AG04450 (cell line): ENCODE measurements around the gene G0S2. TPM values are rescaled to one million over a fixed set of nuclear protein-coding genes. Genes with fewer than 3 reads are reported as not detected.

ENCODE experiments used
- CTCF ChIA-PET: fragments of 300-600, 350-600 bp; formaldehyde crosslinking; extraction: SDS; loops from one replicate; lab custom pipeline; 2022; ENCODE audit warnings: antibody characterized with exemption, inconsistent platforms; lab: Charles Lee
- POLR2A ChIA-PET: fragments of 350-600 bp; formaldehyde crosslinking; extraction: SDS; loops from one replicate; lab custom pipeline; 2021; ENCODE audit warnings: antibody characterized with exemption, inconsistent platforms; lab: Yijun Ruan, JAX
- DNase-seq: peaks from one replicate; pipeline ENCODE4 v3.0.0-alpha.2; 2011; ENCODE audit warnings: low read depth, low spot score
- H3K27ac ChIP-seq: one replicate; pipeline ENCODE4 v1.5.1; 2012; ENCODE audit warnings: low read depth, low read length, control low read depth
- H3K27me3 ChIP-seq: one replicate; pipeline ENCODE4 v1.6.0; 2012; ENCODE audit warnings: low read length; ENCODE audit not compliant: control insufficient read depth, insufficient read depth
- H3K4me3 ChIP-seq: 2 replicates; pipeline ENCODE4 v1.5.1; 2011; ENCODE audit warnings: mild to moderate bottlenecking, low read depth, low read length, control low read depth
- H3K9me3 ChIP-seq: 2 replicates; pipeline ENCODE4 v1.5.1; 2012; ENCODE audit warnings: low read length; ENCODE audit not compliant: control insufficient read depth, insufficient read depth
- polyA plus RNA-seq: library from polyadenylated mRNA; depleted of rRNA; stranded (reverse); fragments of >200 nt; gene quantifications from 2 replicates; pipeline ENCODE4 v1.2.3, GENCODE V29; 2011
- TF ChIP-seq, protein P1 (sequence below): IDR thresholded peaks from 2 replicates; pipeline ENCODE4 v1.5.1; 2011; ENCODE audit warnings: low read depth, low read length, control low read depth, inconsistent platforms

The G0S2 gene
- polyA plus RNA-seq, 1 experiment: 3.5 TPM

GRCh38 chr1:209657140-209657879 lies 17.9 kb upstream of the G0S2 start:
- POLR2A ChIA-PET: interaction anchor here (1.2 kb wide), 1 partner anchor 8 kb away, joined by 3 read pairs; no protein-coding TSS in a partner anchor
- TF ChIP-seq, protein P1, sequence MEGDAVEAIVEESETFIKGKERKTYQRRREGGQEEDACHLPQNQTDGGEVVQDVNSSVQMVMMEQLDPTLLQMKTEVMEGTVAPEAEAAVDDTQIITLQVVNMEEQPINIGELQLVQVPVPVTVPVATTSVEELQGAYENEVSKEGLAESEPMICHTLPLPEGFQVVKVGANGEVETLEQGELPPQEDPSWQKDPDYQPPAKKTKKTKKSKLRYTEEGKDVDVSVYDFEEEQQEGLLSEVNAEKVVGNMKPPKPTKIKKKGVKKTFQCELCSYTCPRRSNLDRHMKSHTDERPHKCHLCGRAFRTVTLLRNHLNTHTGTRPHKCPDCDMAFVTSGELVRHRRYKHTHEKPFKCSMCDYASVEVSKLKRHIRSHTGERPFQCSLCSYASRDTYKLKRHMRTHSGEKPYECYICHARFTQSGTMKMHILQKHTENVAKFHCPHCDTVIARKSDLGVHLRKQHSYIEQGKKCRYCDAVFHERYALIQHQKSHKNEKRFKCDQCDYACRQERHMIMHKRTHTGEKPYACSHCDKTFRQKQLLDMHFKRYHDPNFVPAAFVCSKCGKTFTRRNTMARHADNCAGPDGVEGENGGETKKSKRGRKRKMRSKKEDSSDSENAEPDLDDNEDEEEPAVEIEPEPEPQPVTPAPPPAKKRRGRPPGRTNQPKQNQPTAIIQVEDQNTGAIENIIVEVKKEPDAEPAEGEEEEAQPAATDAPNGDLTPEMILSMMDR: no peak
- DNase-seq: no peak
- Histone ChIP-seq H3K27ac (no peak overlapping the region), H3K9me3 (no peaks in the 10 kb centered on the region), H3K27me3 (no peaks in the 10 kb centered on the region), H3K4me3 (no peak overlapping the region)
- CTCF ChIA-PET: interaction anchor here (1.2 to 1.9 kb wide), 3 partner anchors 7 to 81 kb away, joined by 3 to 4 read pairs (median 4); no protein-coding TSS in a partner anchor

DNA sequence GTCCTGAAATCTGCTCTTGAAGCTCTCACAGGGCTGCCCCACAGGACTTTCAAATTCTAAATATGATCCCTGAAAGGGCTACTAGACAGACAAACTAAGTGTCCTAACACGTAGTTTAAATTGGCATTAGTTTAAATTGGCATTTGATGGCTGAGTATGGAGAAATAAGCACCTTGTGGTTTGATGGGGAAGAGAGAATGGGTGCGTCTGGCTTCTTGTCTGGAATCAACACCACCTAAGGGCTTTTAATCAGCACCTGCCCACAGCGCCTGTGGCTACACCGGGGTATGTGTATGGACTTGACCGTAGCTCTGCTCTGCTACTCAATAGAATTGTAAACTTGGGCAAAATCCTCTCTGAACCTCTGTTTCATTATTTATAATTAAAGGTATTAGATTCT lies 17.3 kb upstream of the G0S2 start:
- no peak overlapping the region for H3K27ac ChIP-seq
- no peak for DNase-seq
- no peaks in the 10 kb centered on the region for H3K9me3 ChIP-seq
- ChIA-PET POLR2A (interaction anchor here (0.9 to 1.2 kb wide), 2 partner anchors 9 to 18 kb away, joined by 3 to 5 read pairs; partner anchors contain the start of gene G0S2), CTCF (interaction anchor here (1.2 to 1.9 kb wide), 3 partner anchors 8 to 82 kb away, joined by 3 to 4 read pairs (median 4); no protein-coding TSS in a partner anchor)
- H3K4me3 ChIP-seq: no peak overlapping the region
- TF ChIP-seq, protein P1: no peak
- no peaks in the 10 kb centered on the region for H3K27me3 ChIP-seq

- DNase-seq: no peak
- no peaks in the 10 kb centered on the region for H3K9me3 ChIP-seq
- TF ChIP-seq, protein P1: no peak
- no peak overlapping the region for H3K27ac ChIP-seq
- POLR2A ChIA-PET: no interaction called here
- H3K27me3 ChIP-seq: no peaks in the 10 kb centered on the region
- H3K4me3 ChIP-seq: no peak overlapping the region
- CTCF ChIA-PET: no interaction called here
These were observed 15.3 kb upstream of the G0S2 start for GRCh38 chr1:209659909-209660308.

GRCh38 chr1:209661071-209661470 lies 14.1 kb upstream of the G0S2 start:
- Histone ChIP-seq H3K27ac (no peak overlapping the region), H3K9me3 (no peaks in the 10 kb centered on the region), H3K4me3 (no peak overlapping the region), H3K27me3 (no peaks in the 10 kb centered on the region)
- TF ChIP-seq, protein P1: no peak
- ChIA-PET CTCF (no interaction called here), POLR2A (interaction anchor here (0.8 kb wide), 1 partner anchor 8 kb away, joined by 5 read pairs; no protein-coding TSS in a partner anchor)
- DNase-seq: no peak

- no peaks in the 10 kb centered on the region for H3K27me3 ChIP-seq
- ChIA-PET CTCF (no interaction called here), POLR2A (no interaction called here)
- no peaks in the 10 kb centered on the region for H3K9me3 ChIP-seq
- no peak overlapping the region for H3K27ac ChIP-seq
- no peak overlapping the region for H3K4me3 ChIP-seq
- TF ChIP-seq, protein P1: no peak
- DNase-seq: no peak
These were observed 12.3 kb upstream of the G0S2 start for GRCh38 chr1:209662879-209663327.
